ENCODE data around the gene DENND1B. TPM values are rescaled to one million over a fixed set of nuclear protein-coding genes. Genes with fewer than 3 reads are reported as not detected.

Gene DENND1B
- polyA plus RNA-seq, 1 donor (not counting 4 experiments of a cell fraction or from before 2014, with no cell fraction given): 7.6 TPM

DNA sequence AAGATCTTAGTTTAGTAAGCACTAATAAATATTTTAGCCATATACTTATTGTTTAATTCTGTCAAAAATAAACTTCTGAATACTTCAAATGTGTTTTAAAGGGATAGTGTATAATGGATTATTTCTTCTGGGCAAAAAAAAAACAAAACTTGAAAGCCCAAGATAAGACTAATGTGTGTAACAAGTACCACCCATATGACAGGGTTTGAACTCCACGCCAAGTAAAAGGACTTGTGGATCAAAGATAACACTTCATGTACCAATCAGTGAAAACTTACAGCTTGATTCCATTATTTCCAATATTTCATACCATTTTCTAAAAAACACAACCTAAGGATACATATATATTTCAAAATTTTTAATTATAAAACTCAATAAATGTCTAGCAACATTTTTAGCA, 59.5 kb downstream of the DENND1B start:
- Histone ChIP-seq H3K36me3 (ENCODE audit: control insufficient read depth in 2 of 2, extremely low read depth in 1 of 2, insufficient read depth in 2 of 2, low read length in 2 of 2) (no peaks in the 10 kb centered on the region), H2AFZ (ENCODE audit: control insufficient read depth, low read length) (no peak overlapping the region), H3K79me2 (ENCODE audit: control insufficient read depth, insufficient read depth, low read length) (no peaks in the 10 kb centered on the region), H3K9me1 (ENCODE audit: control insufficient read depth, extremely low read depth, insufficient read depth, low read length) (no peaks in the 10 kb centered on the region), H3K27ac (ENCODE audit: control insufficient read depth, insufficient read depth, low read length) (no peak overlapping the region), H3K4me2 (ENCODE audit: control insufficient read depth, extremely low read depth, insufficient read depth, low read depth, low read length) (no peak overlapping the region), H3K4me1 (ENCODE audit: control insufficient read depth, extremely low read depth, insufficient read depth, low read length) (no peaks in the 10 kb centered on the region), H3K9me3 (ENCODE audit: control insufficient read depth, low read depth, low read length) (no peaks in the 10 kb centered on the region), H3K4me3 (ENCODE audit: control insufficient read depth in 2 of 3, extremely low read depth in 1 of 3, insufficient read depth in 2 of 3, low read depth in 1 of 3, low read length in 3 of 3) (no peak overlapping the region), H4K20me1 (ENCODE audit: control insufficient read depth, extremely low read depth, insufficient read depth, low read length) (no peaks in the 10 kb centered on the region), H3K9ac (ENCODE audit: control insufficient read depth, extremely low read depth, insufficient read depth, low read length) (no peak overlapping the region), H3K27me3 (ENCODE audit: control insufficient read depth, extremely low read depth, insufficient read depth, low read length) (no peaks in the 10 kb centered on the region)
- dilution Hi-C loops (cut with MboI; ENCODE audit: extremely low pct_ligation_motif_present, low sequenced_read_pairs): no loop called here
- DNase-seq (ENCODE audit: low read depth, low spot score) (no peak), FAIRE-seq (no peak)
- no peak for TF ChIP-seq EZH2 (IDR thresholded peaks at IDR 0.05; ENCODE audit: low read length)
- TF ChIP-seq CTCF (optimal IDR thresholded peaks at IDR 0.05 in 1 of 3, IDR thresholded peaks at IDR 0.05 in 1 of 3, conservative IDR thresholded peaks at IDR 0.05 in 1 of 3; ENCODE audit: extremely low read depth in 1 of 3, insufficient read depth in 2 of 3, low read length in 3 of 3): no peak

DNA sequence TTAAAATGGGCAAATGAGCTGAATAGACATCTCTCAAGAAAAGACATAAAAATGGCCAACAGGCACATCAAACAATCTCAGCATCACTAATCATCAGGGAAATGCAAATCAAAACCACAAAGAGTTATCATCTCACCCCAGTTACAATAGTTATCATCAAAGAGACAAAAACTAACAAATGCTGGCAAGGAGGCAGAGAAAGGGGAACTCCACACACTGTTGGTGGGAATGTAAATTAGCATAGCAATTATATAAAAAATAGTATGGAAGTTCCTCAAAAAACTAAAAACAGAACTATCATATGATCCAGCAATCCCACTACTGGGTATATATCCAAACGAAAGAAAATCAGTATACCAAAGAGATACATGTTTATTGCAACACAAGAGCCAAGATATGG, 68.7 kb downstream of the DENND1B start:
- dilution Hi-C loops (cut with MboI; ENCODE audit: extremely low pct_ligation_motif_present, low sequenced_read_pairs): no loop called here
- TF ChIP-seq EZH2 (IDR thresholded peaks at IDR 0.05; ENCODE audit: low read length) (no peak), CTCF (optimal IDR thresholded peaks at IDR 0.05 in 1 of 3, IDR thresholded peaks at IDR 0.05 in 1 of 3, conservative IDR thresholded peaks at IDR 0.05 in 1 of 3; ENCODE audit: extremely low read depth in 1 of 3, insufficient read depth in 2 of 3, low read length in 3 of 3) (no peak)
- H3K4me3 ChIP-seq (ENCODE audit: control insufficient read depth in 2 of 3, extremely low read depth in 1 of 3, insufficient read depth in 2 of 3, low read depth in 1 of 3, low read length in 3 of 3): no peak overlapping the region
- H4K20me1 ChIP-seq (ENCODE audit: control insufficient read depth, extremely low read depth, insufficient read depth, low read length): no peaks in the 10 kb centered on the region
- H3K79me2 ChIP-seq (ENCODE audit: control insufficient read depth, insufficient read depth, low read length): no peaks in the 10 kb centered on the region
- H3K4me2 ChIP-seq (ENCODE audit: control insufficient read depth, extremely low read depth, insufficient read depth, low read depth, low read length): no peak overlapping the region
- no peaks in the 10 kb centered on the region for H3K36me3 ChIP-seq (ENCODE audit: control insufficient read depth in 2 of 2, extremely low read depth in 1 of 2, insufficient read depth in 2 of 2, low read length in 2 of 2)
- no peaks in the 10 kb centered on the region for H3K9me1 ChIP-seq (ENCODE audit: control insufficient read depth, extremely low read depth, insufficient read depth, low read length)
- DNase-seq (ENCODE audit: low read depth, low spot score): no peak
- no peak for FAIRE-seq
- H2AFZ ChIP-seq (ENCODE audit: control insufficient read depth, low read length): no peak overlapping the region
- no peaks in the 10 kb centered on the region for H3K27me3 ChIP-seq (ENCODE audit: control insufficient read depth, extremely low read depth, insufficient read depth, low read length)
- no peak overlapping the region for H3K27ac ChIP-seq (ENCODE audit: control insufficient read depth, insufficient read depth, low read length)
- H3K9me3 ChIP-seq (ENCODE audit: control insufficient read depth, low read depth, low read length): no peaks in the 10 kb centered on the region
- no peak overlapping the region for H3K9ac ChIP-seq (ENCODE audit: control insufficient read depth, extremely low read depth, insufficient read depth, low read length)
- no peaks in the 10 kb centered on the region for H3K4me1 ChIP-seq (ENCODE audit: control insufficient read depth, extremely low read depth, insufficient read depth, low read length)
